Glomerular visceral epithelial cell (primary cell): ENCODE data around the gene CIAPIN1.
"Not testable (repeated sequence)": the region's sequence is repeated elsewhere in the genome, so short reads cannot be mapped to it uniquely, and the experiment has no call there.

Experiments
- DNase-seq: peaks from one replicate; pipeline ENCODE4 v3.0.0-alpha.2; 2016; ENCODE audit errors: extremely low spot score

Gene CIAPIN1

GRCh38 chr16:57407521-57408353, 39.4 kb downstream of the CIAPIN1 start:
- no peak for DNase-seq

GRCh38 chr16:57406881-57407280, 40.3 kb downstream of the CIAPIN1 start:
- no peak for DNase-seq

GRCh38 chr16:57405097-57405496, 42.1 kb downstream of the CIAPIN1 start:
- no peak for DNase-seq

GRCh38 chr16:57403965-57404817, 43.0 kb downstream of the CIAPIN1 start, which contains the start of gene CCL17:
Gene CCL17 (plus strand): TSS chr16:57404767. CDS start chr16:57413933, 9,166 bp downstream.
- no peak for DNase-seq

- DNase-seq: no peak
Measured at GRCh38 chr16:57401943-57402640, 45.1 kb downstream of the CIAPIN1 start.

- DNase-seq: not testable (repeated sequence)
Measured at GRCh38 chr16:57397493-57397892, 49.7 kb downstream of the CIAPIN1 start.

GRCh38 chr16:57396786-57397185, 50.4 kb downstream of the CIAPIN1 start:
- DNase-seq: no peak

GRCh38 chr16:57395026-57395425, 52.2 kb downstream of the CIAPIN1 start:
- no peak for DNase-seq

GRCh38 chr16:57394444-57394843, 52.7 kb downstream of the CIAPIN1 start:
- peak; percentile 44 for DNase-seq

- DNase-seq: no peak
Measured at GRCh38 chr16:57392694-57393093, 54.5 kb downstream of the CIAPIN1 start.

- DNase-seq: no peak
Measured at GRCh38 chr16:57391708-57392107, 55.5 kb downstream of the CIAPIN1 start.

- DNase-seq: no peak
Measured at GRCh38 chr16:57391300-57391699, 55.9 kb downstream of the CIAPIN1 start.

- DNase-seq: no peak
Measured at GRCh38 chr16:57390636-57391295, 56.4 kb downstream of the CIAPIN1 start.

- no peak for DNase-seq
Measured at GRCh38 chr16:57389087-57389468, 58.1 kb downstream of the CIAPIN1 start.

GRCh38 chr16:57388359-57389086, 58.7 kb downstream of the CIAPIN1 start:
- no peak for DNase-seq

- no peak for DNase-seq
Measured at GRCh38 chr16:57387598-57388354, 59.4 kb downstream of the CIAPIN1 start.

- no peak for DNase-seq
Measured at GRCh38 chr16:57386381-57386951, 60.7 kb downstream of the CIAPIN1 start.

GRCh38 chr16:57385083-57385482, 62.1 kb downstream of the CIAPIN1 start:
- no peak for DNase-seq

- no peak for DNase-seq
Measured at GRCh38 chr16:57384248-57385070, 62.7 kb downstream of the CIAPIN1 start.
